Hematopoietic multipotent progenitor cell treated with erythropoietin and hydrocortisone succinate and interleukin-3 and kit ligand, for 17 days (in vitro differentiated cells): ENCODE results near the gene CACNG8.
"Not testable (repeated sequence)": the region's sequence is repeated elsewhere in the genome, so short reads cannot be mapped to it uniquely, and the experiment has no call there.

Experiments
- DNase-seq: peaks from one replicate; pipeline ENCODE4 v3.0.0-alpha.2; 2015; ENCODE audit warnings: low spot score

Gene CACNG8

DNA sequence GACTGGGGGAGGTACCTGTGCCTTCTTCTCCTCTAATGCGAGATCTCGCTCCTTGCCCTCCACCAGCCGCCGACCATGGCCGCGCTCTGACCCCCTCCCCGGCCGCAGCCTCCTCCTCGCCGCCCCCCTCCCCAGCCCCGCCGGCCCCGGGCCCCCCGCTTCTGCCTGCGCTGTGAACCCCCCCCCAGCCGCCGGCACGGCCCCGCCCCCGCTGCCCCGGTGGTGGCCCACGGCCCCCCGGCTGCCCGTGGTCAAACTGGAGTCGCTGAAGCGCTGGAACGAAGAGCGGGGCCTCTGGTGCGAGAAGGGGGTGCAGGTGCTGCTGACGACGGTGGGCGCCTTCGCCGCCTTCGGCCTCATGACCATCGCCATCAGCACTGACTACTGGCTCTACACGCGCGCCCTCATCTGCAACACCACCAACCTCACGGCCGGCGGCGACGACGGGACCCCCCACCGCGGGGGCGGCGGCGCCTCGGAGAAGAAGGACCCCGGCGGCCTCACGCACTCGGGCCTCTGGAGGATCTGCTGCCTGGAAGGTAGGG, at the start of gene CACNG8:
TSS of gene CACNG8 (plus strand) at position 51 of the 545 bp plus-strand sequence.
- DNase-seq: no peak

DNA sequence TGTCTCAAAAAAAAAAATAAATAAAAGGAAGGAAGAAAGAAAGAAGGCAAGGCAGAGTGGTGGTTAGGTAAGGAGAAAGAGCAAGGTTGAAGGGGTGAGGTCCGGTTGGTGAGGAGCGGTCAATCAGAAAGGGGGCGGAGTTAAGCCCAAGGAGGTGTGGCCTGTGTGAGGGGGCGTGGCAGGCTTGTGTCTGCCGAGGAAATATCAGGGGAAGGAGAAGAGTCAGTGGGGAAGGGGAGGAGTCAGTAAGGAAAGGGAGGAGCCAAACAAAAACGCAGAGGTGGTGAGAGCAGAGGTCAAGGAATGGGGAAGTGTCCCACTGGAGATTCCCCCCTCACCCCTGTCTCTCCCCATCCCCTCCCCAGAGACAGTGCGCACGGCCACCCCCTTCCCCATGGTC, 47.7 kb upstream of the CACNG8 start:
- no peak for DNase-seq

DNA sequence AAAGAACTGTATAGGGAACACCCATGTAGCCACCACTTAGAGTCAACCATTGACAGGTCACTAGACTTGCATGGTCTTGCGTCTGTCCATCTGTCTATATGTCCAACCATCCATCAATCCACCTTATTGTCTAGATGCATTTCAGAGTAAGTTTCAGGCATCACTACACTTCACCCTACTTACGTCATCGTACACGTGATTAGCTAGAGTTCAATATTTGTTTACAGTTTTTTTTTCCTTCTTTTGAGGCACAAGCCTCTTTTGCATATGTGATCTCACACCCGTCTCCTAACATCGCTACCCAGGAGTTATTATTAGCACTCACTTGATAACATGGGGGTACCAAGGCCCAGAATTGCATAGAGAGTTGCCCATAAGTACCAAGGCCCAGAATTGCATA, 46.7 kb upstream of the CACNG8 start:
- DNase-seq: no peak

- no peak for DNase-seq
Observed at GRCh38 chr19:53917356-53917755, 45.4 kb upstream of the CACNG8 start.

- DNase-seq: no peak
Observed at GRCh38 chr19:53927739-53928138, 35.0 kb upstream of the CACNG8 start.

GRCh38 chr19:53936029-53936428, 26.7 kb upstream of the CACNG8 start:
- DNase-seq: no peak

GRCh38 chr19:53942001-53942786, 20.5 kb upstream of the CACNG8 start:
- peak; percentile 36 for DNase-seq

DNA sequence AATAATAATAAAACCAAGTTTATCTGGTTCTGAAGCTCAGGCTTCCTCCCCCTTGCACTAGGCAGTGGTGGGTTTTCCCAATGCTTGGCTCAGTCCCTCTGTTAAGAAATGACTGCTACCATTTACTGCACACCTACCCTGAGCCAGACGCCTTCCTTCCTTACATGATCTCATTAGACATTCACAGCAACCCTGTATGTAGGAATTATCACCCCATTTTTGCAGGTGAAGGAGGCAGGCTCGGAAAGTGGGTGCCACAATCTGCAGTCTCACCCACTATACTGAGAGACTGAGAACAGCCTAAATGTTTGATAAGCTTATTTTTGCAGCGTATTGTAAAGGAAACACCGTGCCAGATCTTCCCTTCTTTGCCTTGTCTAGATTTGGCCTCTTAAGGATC, 18.3 kb upstream of the CACNG8 start:
- no peak for DNase-seq

DNA sequence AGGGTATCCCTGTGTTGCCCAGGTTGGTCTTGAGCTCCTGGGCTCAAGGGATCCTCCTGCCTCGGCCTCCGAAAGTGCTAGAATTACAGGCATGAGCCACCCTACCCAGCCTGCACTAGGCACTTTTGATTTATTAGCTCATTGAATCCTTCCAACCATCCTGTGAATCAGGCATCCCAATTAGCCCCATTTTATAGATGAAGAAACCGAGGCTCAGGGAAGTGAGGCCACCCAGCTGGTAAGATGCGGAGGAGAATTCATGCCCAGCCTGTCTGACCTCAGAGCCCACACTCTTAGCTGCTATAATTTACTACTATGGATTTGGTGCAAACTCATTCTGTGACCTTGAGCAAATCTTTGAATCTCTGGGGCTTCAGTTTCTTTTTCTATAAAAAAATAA, 17.8 kb upstream of the CACNG8 start:
- DNase-seq: no peak

- DNase-seq: no peak
Observed at GRCh38 chr19:53945441-53945840, 17.3 kb upstream of the CACNG8 start.

DNA sequence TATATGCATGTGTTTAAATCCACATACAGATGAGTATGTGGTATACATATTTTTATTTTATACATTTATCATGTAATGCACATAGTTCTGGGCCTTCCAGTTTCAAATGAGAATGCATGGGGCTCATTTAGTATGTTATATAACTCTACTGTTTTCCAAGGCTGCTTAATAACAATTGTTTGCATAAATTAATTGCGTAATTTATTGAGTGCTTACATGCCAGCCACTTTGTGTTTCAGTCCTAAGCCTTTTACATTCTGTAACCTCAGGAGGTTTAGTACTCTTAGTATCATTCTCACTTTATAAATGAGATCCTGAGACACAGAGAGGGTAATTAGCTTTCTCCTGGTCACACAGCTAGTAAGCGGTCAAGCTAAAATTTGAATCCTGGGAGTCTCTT, 16.7 kb upstream of the CACNG8 start:
- no peak for DNase-seq

DNA sequence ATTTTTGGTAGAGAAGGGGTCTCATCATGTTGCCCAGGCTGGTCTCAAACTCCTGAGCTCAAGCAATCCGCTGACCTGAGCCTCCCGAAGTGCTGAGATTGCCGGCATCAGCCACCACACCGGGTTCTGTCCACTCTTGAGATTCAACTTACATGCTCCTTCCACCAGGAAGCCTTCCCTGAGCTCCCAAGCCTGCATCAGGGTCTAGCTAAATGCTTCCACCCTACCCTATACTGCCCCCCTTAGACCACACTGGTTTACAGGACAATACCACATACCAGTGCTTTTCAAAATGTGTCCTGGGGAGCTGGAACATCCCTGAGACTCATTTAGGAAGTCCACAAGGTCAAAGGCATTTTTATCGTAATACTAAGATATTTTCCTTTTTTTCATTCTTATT, 15.1 kb upstream of the CACNG8 start:
- no peak for DNase-seq

- DNase-seq: not testable (repeated sequence)
Observed at GRCh38 chr19:53948611-53949010, 14.1 kb upstream of the CACNG8 start.

DNA sequence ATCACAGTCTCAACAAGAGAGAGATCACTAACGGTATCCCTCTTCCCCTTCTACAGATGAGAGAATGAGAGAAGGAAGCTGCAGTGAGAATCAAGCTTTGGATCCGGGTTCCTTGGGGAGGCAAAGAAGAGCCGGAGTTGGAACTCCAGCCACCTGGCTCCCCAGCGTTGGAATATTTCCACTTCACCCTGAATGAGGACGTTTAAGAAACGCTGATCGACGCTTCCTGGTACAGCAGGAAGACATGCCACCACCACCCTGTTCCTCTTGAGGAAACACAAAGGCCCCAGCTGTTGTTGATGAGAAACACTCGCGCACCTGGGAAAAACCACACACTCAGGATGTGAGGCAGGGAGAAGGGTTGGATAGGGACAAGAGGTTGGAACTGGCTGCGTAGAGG, 11.3 kb upstream of the CACNG8 start:
- no peak for DNase-seq

DNA sequence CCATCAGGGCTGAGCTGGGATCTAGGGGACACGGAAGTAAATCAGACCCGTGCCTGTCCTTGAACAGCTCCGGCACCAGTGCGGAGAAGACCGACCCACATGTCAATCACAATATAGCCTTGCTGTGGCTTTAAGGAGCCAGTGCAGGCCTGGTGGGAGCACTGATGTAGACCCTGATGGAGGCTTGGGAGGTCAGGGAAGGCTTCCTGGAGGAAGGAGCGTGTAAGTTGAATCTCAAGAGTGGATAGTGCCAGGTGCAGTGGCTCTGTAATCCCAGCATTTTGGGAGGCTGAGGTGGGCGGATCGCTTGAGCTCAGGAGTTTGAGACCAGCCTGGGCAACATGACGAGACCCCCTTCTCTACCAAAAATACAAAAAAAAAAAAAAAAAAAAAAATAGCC, 10.8 kb upstream of the CACNG8 start:
- DNase-seq: no peak

- DNase-seq: no peak
Observed at GRCh38 chr19:53953383-53953782, 9.4 kb upstream of the CACNG8 start.

DNA sequence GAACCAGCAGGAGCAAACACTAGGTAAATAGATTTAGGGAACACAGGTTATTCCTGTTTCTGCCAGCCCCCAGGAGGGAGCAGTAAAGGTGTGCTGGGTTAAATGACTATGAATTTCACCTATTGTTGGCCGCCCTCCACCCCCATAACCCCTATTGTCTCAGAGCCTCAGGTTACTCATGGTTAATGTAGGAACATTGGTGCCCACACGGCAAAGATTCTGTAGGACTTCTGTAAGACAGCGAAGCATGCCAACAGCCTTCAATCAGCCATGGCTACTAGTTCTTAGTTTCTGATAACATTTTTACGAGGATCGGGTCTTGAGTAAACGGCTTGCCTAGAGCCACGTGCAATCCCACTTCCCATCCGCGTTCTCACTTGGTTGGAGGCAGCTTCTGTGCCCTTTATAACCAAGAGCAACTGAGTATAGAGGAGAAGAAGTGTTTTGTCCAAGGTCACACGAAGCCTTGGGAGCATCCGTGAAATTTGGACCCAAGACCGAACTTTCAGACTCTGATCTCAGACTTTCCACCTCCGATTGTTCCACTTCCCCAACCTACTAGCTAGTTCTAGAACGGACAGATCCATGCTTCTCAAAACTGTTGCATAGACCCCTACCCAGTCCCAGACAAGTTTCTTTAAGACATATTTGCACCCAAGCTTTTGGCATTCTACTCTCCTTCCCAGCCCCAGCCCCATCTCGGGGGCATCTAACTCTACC, 5.1 kb upstream of the CACNG8 start:
- no peak for DNase-seq

DNA sequence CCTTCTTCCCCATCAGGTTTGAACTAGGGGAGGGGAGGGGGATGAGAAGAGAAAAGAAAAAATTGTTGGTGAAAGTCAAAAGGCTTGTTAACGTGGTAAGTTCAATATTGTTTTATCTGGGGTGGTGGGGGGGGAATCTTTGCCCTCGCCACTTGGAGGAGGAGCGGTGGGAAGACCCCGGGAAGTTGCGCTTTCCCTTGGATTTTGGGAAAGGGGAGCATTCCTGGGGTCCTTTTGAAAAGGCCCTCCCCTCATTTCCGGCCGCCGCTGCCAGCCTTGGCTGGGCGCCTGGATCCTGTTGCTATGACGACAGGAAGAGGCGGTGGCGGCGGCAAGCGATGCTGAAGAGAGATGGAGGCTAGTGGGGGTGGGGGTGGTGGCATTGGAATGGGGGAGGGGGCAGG, 4.6 kb upstream of the CACNG8 start:
- DNase-seq: no peak

DNA sequence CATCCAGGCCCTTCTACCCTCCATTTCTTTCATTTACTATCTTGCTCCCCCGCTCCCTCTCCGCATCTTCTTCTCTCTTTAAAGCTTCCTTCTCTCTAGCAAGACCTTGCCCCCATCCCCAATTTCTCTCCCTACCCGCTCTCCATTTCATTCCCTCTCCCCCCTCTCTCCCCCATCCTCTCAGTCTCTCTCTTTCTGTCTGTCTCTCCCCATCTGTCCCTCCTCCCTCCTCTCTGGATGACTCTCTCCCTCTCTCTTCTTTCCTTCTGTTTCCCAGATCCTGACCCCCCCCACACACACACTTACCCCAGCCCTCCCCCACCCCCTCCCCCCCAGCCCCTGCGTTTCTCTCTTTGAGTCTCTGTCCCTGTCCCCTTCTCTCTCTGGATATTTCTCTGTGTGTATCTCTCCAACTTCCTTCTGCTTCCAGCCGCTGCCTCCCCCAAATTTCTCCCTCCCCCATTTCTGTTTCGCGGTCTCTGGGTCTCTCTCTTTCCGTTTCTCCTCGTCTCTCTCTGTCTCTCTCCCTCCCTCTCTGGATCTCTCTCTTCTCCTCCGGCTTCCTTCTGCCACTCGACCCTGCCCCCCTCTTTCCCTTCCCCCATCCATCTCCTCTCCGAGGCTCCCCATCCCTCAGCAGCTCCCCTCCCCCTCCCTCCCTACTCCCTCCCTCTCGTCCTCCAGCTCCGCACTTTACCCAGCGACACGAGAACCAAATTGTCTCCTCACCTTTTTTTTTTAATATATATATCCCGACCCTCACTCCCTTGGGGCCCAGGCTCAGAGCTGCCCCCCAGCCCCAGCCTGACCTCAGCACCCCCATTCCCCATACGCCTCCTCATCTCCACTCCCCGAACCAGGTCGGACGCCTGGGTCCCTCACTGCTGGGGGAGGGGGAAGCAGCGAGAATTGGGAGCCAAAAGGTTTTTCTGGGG, 3.6 kb upstream of the CACNG8 start:
- no peak for DNase-seq

- DNase-seq: no peak
Observed at GRCh38 chr19:53960187-53960586, 2.5 kb upstream of the CACNG8 start.

DNA sequence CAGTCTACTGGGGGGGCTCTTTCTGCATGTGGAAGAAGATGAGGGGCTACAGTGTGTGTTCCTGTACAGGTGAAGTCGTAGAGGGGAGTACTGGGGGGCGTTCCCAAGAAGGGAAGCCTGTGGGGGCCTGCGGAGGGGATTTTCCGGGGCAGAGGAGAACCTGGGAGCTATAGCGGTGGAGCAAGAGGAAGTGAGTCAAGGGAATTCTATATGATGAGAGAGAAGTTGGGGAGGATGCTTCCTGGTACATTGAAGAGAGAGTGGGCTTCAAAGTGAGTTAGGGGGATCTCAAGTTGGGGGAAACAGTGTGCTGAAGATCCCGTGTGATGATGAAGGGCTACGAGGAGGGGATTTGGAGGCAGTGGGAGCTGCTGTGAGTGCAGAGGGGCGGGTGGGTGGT, 1.9 kb upstream of the CACNG8 start:
- DNase-seq: no peak
